Body of pancreas (tissue), 4 donors: ENCODE measurements around the gene SCAANT1. TPM values are rescaled to one million over a fixed set of nuclear protein-coding genes. Genes with fewer than 3 reads are reported as not detected.
A peak's percentile ranks its signal among the peaks of the same experiment; 100 is the strongest.

Experiments used
- ATAC-seq: fragments of 150-250 bp; one replicate; pipeline ENCODE4 v1.9.1; 2016
- DNase-seq, 4 donors: peaks; one replicate each; pipeline ENCODE4 v3.0.0-alpha.2; 2019
- H3K27ac ChIP-seq, 4 donors: fragments of 200-600 bp; sonication (generic); 1 replicate in 3 of 4; 2 replicates in 1 of 4; pipeline versions ENCODE4 v1.5.1 to v1.6.1; 2016 to 2019; ENCODE audit warnings: mild to moderate bottlenecking in 1 of 4, mixed read lengths in 1 of 4, moderate library complexity in 1 of 4
- H3K27me3 ChIP-seq, 2 donors: fragments of 200-600 bp; sonication (generic); one replicate each; pipeline ENCODE4 v1.6.0; 2016; ENCODE audit warnings: mild to moderate bottlenecking in 1 of 2
- H3K36me3 ChIP-seq, 2 donors: fragments of 200-600 bp; sonication (generic); replicated peaks in 1 of 2; 2 replicates each; pipeline ENCODE4 v1.5.1; 2016; ENCODE audit warnings: low read depth in 2 of 2; ENCODE audit not compliant: insufficient read depth in 1 of 2
- H3K4me1 ChIP-seq: fragments of 200-600 bp; sonication (generic); one replicate; pipeline ENCODE4 v1.6.0; 2016
- H3K4me3 ChIP-seq, 2 donors: fragments of 200-600 bp; sonication (generic); 1 replicate in 1 of 2; 2 replicates in 1 of 2; pipeline ENCODE4 v1.5.1; 2016 to 2019
- H3K9me3 ChIP-seq, 3 donors: fragments of 200-600 bp; sonication (generic); 1 replicate in 2 of 3; 2 replicates in 1 of 3; pipeline ENCODE4 v1.5.1; 2016
- CTCF ChIP-seq, 7 experiments: fragments of 450-650 bp in 4 of 7; fragments of 200-600 bp in 3 of 7; sonication (generic) in 3 of 7; IDR thresholded peaks; one replicate each; pipeline ENCODE4 v1.5.1; 2016 to 2019; ENCODE audit warnings: antibody characterized with exemption in 7 of 7
- POLR2A ChIP-seq, 3 donors: fragments of 450-650 bp; IDR thresholded peaks; one replicate each; pipeline ENCODE4 v1.6.1; 2016; ENCODE audit warnings: antibody characterized with exemption in 3 of 3, mild to moderate bottlenecking in 2 of 3
- WGBS, 2 donors: methylation state at CpG; one replicate each; pipeline ENCODE4 v1.1.5; 2017; 5-methylcytosine and 5-hydroxymethylcytosine counted together
- intact Hi-C: fragments of 100-400 bp; cut with DNase I; formaldehyde crosslinking; loops from one replicate; pipeline ENCODE4 v1.15.1; 2023
- total RNA-seq, 2 donors: library from RNA; depleted of rRNA; stranded (reverse); fragments of >200 nt; gene quantifications; one replicate each; pipeline ENCODE4 v1.1.0, GENCODE V29; 2016

SCAANT1 gene
- total RNA-seq, 2 donors from 2014 or later: not detected

- Histone ChIP-seq H3K27me3 (no peaks in the 10 kb centered on the region), H3K27ac (peak overlapping the region in 1 of 4 donors; percentile 30), H3K4me3 (no peak overlapping the region), H3K4me1 (peaks cover 63% of the 10 kb centered on the region), H3K9me3 (no peaks in the 10 kb centered on the region), H3K36me3 (peaks cover 0 to 2% of the 10 kb centered on the region in 2 donors)
- WGBS, 2 donors: 42 to 47% methylated on average over 2 of the region's 2 CpGs
- intact Hi-C loops: no loop called here
- DNase-seq (no peak), ATAC-seq (no peak)
- TF ChIP-seq POLR2A (IDR thresholded peaks at IDR 0.05): no peak
- TF ChIP-seq CTCF (IDR thresholded peaks at IDR 0.05): no peak
These were observed 10.5 kb upstream of the SCAANT1 start for GRCh38 chr3:63922491-63923199.

GRCh38 chr3:63921741-63922482 lies 9.7 kb upstream of the SCAANT1 start:
- ATAC-seq (no peak), DNase-seq (no peak)
- TF ChIP-seq POLR2A (IDR thresholded peaks at IDR 0.05) (no peak), CTCF (IDR thresholded peaks at IDR 0.05) (no peak)
- intact Hi-C loops: no loop called here
- Histone ChIP-seq H3K4me3 (no peak overlapping the region), H3K4me1 (peaks cover 63% of the 10 kb centered on the region), H3K9me3 (no peaks in the 10 kb centered on the region), H3K27ac (peak overlapping the region in 1 of 4 donors; percentile 30), H3K36me3 (peaks cover 0 to 2% of the 10 kb centered on the region in 2 donors), H3K27me3 (no peaks in the 10 kb centered on the region)
- WGBS, 2 donors: 78 to 89% methylated on average over 6 of the region's 6 CpGs

GRCh38 chr3:63920001-63920400 lies 7.8 kb upstream of the SCAANT1 start:
- TF ChIP-seq CTCF (IDR thresholded peaks at IDR 0.05) (no peak), POLR2A (IDR thresholded peaks at IDR 0.05) (no peak)
- H3K4me3 ChIP-seq: no peak overlapping the region
- DNase-seq (peak in 2 of 4 donors; percentile 21 to 38), ATAC-seq (peak; percentile 77)
- peaks cover 75% of the 10 kb centered on the region for H3K4me1 ChIP-seq
- H3K27ac ChIP-seq: peak overlapping the region in 3 of 4 donors; percentile 8 to 36 (median 22)
- H3K27me3 ChIP-seq: no peaks in the 10 kb centered on the region
- 56 to 65% methylated on average over 5 of the region's 5 CpGs for WGBS, 2 donors
- H3K36me3 ChIP-seq: peaks cover 0 to 3% of the 10 kb centered on the region in 2 donors
- H3K9me3 ChIP-seq: no peaks in the 10 kb centered on the region
- intact Hi-C loops: no loop called here

GRCh38 chr3:63918321-63918720 lies 6.1 kb upstream of the SCAANT1 start:
- Histone ChIP-seq H3K4me1 (peaks cover 90% of the 10 kb centered on the region), H3K9me3 (no peaks in the 10 kb centered on the region), H3K36me3 (peaks cover 0 to 3% of the 10 kb centered on the region in 2 donors), H3K27ac (peak overlapping the region in 1 of 4 donors; percentile 24), H3K4me3 (no peak overlapping the region), H3K27me3 (no peaks in the 10 kb centered on the region)
- ATAC-seq (no peak), DNase-seq (no peak)
- intact Hi-C loops: loop anchor here (10.0 kb wide), 1 partner anchor 76 kb away; no protein-coding TSS in a partner anchor
- TF ChIP-seq POLR2A (IDR thresholded peaks at IDR 0.05) (no peak), CTCF (IDR thresholded peaks at IDR 0.05) (no peak)
